Common myeloid progenitor, CD34-positive (primary cell): ENCODE results near the gene ZCCHC7.
"Not testable (repeated sequence)": the region's sequence is repeated elsewhere in the genome, so short reads cannot be mapped to it uniquely, and the experiment has no call there.

Experiments
- CTCF ChIA-PET: fragments of 350-600 bp; sonication (Branson Sonifier 250); formaldehyde crosslinking; loops from one replicate; lab custom pipeline; 2021; ENCODE audit warnings: antibody characterized with exemption; lab: Charles Lee
- POLR2A ChIA-PET: fragments of 350-600 bp; sonication (Branson Sonifier 250); formaldehyde crosslinking; loops from one replicate; lab custom pipeline; 2021; ENCODE audit warnings: antibody characterized with exemption; lab: Charles Lee
- DNase-seq, 3 donors: peaks; one replicate each; pipeline versions ENCODE4 v3.0.0 to v3.0.0-alpha.2; 2013
- H3K27ac ChIP-seq, 2 experiments: 1 replicate in 1 of 2; 2 replicates in 1 of 2; pipeline ENCODE4 v1.7.0; 2013; ENCODE audit warnings: inconsistent platforms in 2 of 2, low read length in 2 of 2, mild to moderate bottlenecking in 2 of 2, low read depth in 1 of 2, moderate library complexity in 1 of 2; ENCODE audit not compliant: severe bottlenecking in 2 of 2, insufficient read depth in 1 of 2, poor library complexity in 1 of 2
- H3K27me3 ChIP-seq, 5 experiments: replicated peaks in 2 of 5; 1 replicate in 3 of 5; 2 replicates in 2 of 5; pipeline versions ENCODE4 v1.6.1 to v1.7.0; 2013; ENCODE audit warnings: low read length in 4 of 5, mild to moderate bottlenecking in 2 of 5, moderate library complexity in 2 of 5, inconsistent platforms in 1 of 5; ENCODE audit not compliant: insufficient read depth in 5 of 5, control insufficient read depth in 4 of 5
- H3K36me3 ChIP-seq, 4 experiments: 1 replicate in 2 of 4; 2 replicates in 2 of 4; pipeline versions ENCODE4 v1.6.1 to v1.7.0; 2013; ENCODE audit warnings: low read length in 3 of 4, control low read depth in 1 of 4, mild to moderate bottlenecking in 1 of 4; ENCODE audit not compliant: control insufficient read depth in 4 of 4, insufficient read depth in 4 of 4
- H3K4me1 ChIP-seq, 4 experiments: 1 replicate in 3 of 4; 2 replicates in 1 of 4; pipeline versions ENCODE4 v1.6.1 to v1.7.1; 2013; ENCODE audit warnings: low read length in 3 of 4, mild to moderate bottlenecking in 3 of 4, control low read depth in 1 of 4, inconsistent platforms in 1 of 4, moderate library complexity in 1 of 4; ENCODE audit not compliant: control insufficient read depth in 4 of 4, insufficient read depth in 4 of 4; ENCODE audit errors: control extremely low read depth in 1 of 4
- H3K4me3 ChIP-seq, 7 experiments: 1 replicate in 4 of 7; 2 replicates in 3 of 7; pipeline versions ENCODE4 v1.5.1 to v1.7.0; 2013; ENCODE audit warnings: mild to moderate bottlenecking in 7 of 7, low read length in 6 of 7, moderate library complexity in 6 of 7, inconsistent platforms in 2 of 7, low read depth in 2 of 7, control low read depth in 1 of 7; ENCODE audit not compliant: insufficient read depth in 4 of 7, control insufficient read depth in 1 of 7; ENCODE audit errors: extremely low read depth in 1 of 7
- H3K9me3 ChIP-seq, 5 experiments: 1 replicate in 4 of 5; 2 replicates in 1 of 5; pipeline versions ENCODE4 v1.6.1 to v1.7.1; 2013; ENCODE audit warnings: low read length in 4 of 5, mild to moderate bottlenecking in 2 of 5, inconsistent platforms in 1 of 5, low read depth in 1 of 5, moderate library complexity in 1 of 5; ENCODE audit not compliant: control insufficient read depth in 4 of 5, insufficient read depth in 2 of 5; ENCODE audit errors: control extremely low read depth in 1 of 5
- WGBS: methylation state at CpG from one replicate; pipeline ENCODE4 v1.1.5; 2013; ENCODE audit not compliant: insufficient coverage; 5-methylcytosine and 5-hydroxymethylcytosine counted together

ZCCHC7 gene

DNA sequence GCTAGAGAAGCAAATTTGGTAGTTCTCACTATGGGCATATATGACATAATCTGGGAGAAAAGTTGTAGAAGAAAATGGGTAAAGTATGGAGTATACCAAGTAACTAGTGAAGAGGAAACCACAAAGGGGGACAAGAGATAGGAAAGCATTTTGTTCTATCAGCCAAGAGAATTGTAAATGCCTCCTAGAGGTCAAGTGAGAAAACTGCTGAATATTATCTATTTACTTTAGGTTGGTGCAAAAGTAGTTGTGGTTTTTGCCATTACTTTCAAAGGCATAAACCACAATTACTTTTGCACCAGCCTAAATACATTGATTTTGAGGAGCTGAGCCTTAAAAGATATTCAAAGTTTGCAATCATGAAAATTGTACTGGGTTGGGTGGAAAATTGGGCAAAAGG is 175.4 kb downstream of the ZCCHC7 start:
- no peak overlapping the region for H3K27ac ChIP-seq
- ChIA-PET POLR2A (no interaction called here), CTCF (interaction anchor here (2.1 kb wide), 1 partner anchor 11 kb away, joined by 4 read pairs; no protein-coding TSS in a partner anchor)
- H3K4me1 ChIP-seq, result peaks cover 6 to 37% (median 9%) of the 10 kb centered on the region in 4 experiments
- peak in 2 of 3 donors; percentile 10 to 22 for DNase-seq
- H3K27me3 ChIP-seq, result no peaks in the 10 kb centered on the region
- no peak overlapping the region for H3K4me3 ChIP-seq
- no peaks in the 10 kb centered on the region for H3K36me3 ChIP-seq
- H3K9me3 ChIP-seq, result no peaks in the 10 kb centered on the region

DNA sequence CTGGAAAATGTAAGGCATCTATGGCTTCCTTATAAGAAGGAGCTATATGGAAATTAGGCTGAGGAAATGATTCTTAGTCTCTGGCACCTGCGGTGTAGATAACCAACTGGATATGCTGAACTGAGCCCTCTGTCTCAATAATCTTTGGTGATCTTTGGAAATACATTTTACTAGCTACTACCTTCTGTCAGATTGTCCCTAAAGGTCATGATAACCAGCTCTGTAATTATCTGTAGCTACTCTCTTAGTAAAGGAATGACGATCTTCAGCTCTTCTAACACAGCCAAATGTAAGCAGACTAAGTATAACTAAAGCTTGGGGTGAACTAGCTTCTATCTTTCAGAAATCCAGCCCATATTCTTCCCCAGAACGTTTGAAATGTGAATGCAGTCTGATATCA is 177.2 kb downstream of the ZCCHC7 start:
- Histone ChIP-seq H3K4me3 (no peak overlapping the region), H3K27me3 (no peaks in the 10 kb centered on the region), H3K27ac (no peak overlapping the region), H3K9me3 (no peaks in the 10 kb centered on the region), H3K4me1 (peaks cover 16 to 55% (median 23%) of the 10 kb centered on the region in 4 experiments), H3K36me3 (no peaks in the 10 kb centered on the region)
- POLR2A ChIA-PET, result interaction anchor here (1.3 kb wide), 1 partner anchor 13 kb away, joined by 3 read pairs; no protein-coding TSS in a partner anchor
- no peak for DNase-seq
- CTCF ChIA-PET, result interaction anchor here (0.7 to 1.1 kb wide), 3 partner anchors 13 to 301 kb away, joined by 3 read pairs; no protein-coding TSS in a partner anchor
- 100% methylated on average over 1 of the region's 3 CpGs for WGBS

GRCh38 chr9:37300620-37301019 is 180.2 kb downstream of the ZCCHC7 start:
- ChIA-PET CTCF (interaction anchor here (1.3 kb wide), 2 partner anchors 9 to 13 kb away, joined by 3 read pairs; no protein-coding TSS in a partner anchor), POLR2A (no interaction called here)
- no peaks in the 10 kb centered on the region for H3K9me3 ChIP-seq
- no peak overlapping the region for H3K4me3 ChIP-seq
- no peaks in the 10 kb centered on the region for H3K27me3 ChIP-seq
- peaks cover 0 to 5% (median 3%) of the 10 kb centered on the region in 4 experiments for H3K36me3 ChIP-seq
- no peak for DNase-seq
- peak overlapping the region in 1 of 2 experiments; percentile 2 for H3K27ac ChIP-seq
- H3K4me1 ChIP-seq, result peaks cover 12 to 38% (median 18%) of the 10 kb centered on the region in 4 experiments
- no CpG with 5 or more reads among the region's 1 CpG for WGBS

- Histone ChIP-seq H3K27me3 (no peaks in the 10 kb centered on the region), H3K4me3 (no peak overlapping the region), H3K4me1 (peaks cover 12 to 32% (median 18%) of the 10 kb centered on the region in 4 experiments), H3K27ac (peak overlapping the region in 1 of 2 experiments; percentile 2), H3K9me3 (no peaks in the 10 kb centered on the region), H3K36me3 (peaks cover 0 to 5% (median 3%) of the 10 kb centered on the region in 4 experiments)
- peak in 1 of 3 donors; percentile 50 for DNase-seq
- CTCF ChIA-PET, result interaction anchor here (1.3 to 1.5 kb wide), 3 partner anchors 8 to 428 kb away, joined by 3 read pairs; no protein-coding TSS in a partner anchor
- POLR2A ChIA-PET, result no interaction called here
- no CpG with 5 or more reads among the region's 2 CpGs for WGBS
These were observed 180.9 kb downstream of the ZCCHC7 start for GRCh38 chr9:37301042-37301853.

DNA sequence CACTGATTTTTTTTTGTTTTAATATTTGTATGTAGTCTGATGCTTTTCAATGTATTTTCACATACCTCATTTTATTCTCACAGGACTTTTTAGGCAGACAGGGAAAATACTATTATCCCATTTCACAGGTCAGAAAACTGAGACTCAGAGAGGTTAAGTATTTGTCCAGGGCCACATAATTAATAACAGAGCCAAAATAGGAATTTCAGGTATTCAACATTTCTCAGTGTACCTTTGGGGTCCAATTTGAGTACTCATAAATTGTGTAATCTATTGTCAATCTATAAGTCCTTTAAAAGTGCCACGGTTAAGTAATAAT is 181.4 kb downstream of the ZCCHC7 start:
- POLR2A ChIA-PET, result no interaction called here
- H3K27ac ChIP-seq, result no peak overlapping the region
- H3K4me1 ChIP-seq, result peaks cover 12 to 30% (median 17%) of the 10 kb centered on the region in 4 experiments
- no CpG with 5 or more reads among the region's 1 CpG for WGBS
- H3K36me3 ChIP-seq, result peaks cover 0 to 5% (median 3%) of the 10 kb centered on the region in 4 experiments
- peak overlapping the region in 2 of 7 experiments; percentile 21 to 34 for H3K4me3 ChIP-seq
- CTCF ChIA-PET, result interaction anchor here (1.3 to 1.5 kb wide), 2 partner anchors 14 to 429 kb away, joined by 3 read pairs; no protein-coding TSS in a partner anchor
- H3K27me3 ChIP-seq, result no peaks in the 10 kb centered on the region
- no peaks in the 10 kb centered on the region for H3K9me3 ChIP-seq
- DNase-seq, result no peak

DNA sequence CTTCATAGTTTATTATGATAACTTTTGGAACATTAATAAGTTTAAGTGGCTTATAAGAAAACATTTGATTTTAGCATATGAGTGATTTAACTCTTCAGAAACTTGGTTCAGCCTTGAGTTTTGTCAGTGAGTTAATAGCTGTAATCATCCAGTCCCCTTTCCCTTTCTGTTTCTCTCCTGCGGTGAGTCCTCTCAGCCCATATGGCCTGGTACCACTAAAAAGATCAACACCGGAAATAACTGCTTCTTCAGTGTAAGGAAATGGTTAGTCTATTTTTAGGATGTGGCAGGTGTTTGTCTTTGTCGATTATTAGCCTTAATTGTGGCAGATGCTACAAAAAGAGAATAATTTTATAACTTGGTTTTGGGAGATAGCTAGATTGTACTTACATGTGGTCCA is 181.9 kb downstream of the ZCCHC7 start:
- DNase-seq, result peak; percentile 47 to 94 (median 90)
- Histone ChIP-seq H3K9me3 (no peaks in the 10 kb centered on the region), H3K4me3 (peak overlapping the region in 3 of 7 experiments; percentile 21 to 52 (median 34))

DNA sequence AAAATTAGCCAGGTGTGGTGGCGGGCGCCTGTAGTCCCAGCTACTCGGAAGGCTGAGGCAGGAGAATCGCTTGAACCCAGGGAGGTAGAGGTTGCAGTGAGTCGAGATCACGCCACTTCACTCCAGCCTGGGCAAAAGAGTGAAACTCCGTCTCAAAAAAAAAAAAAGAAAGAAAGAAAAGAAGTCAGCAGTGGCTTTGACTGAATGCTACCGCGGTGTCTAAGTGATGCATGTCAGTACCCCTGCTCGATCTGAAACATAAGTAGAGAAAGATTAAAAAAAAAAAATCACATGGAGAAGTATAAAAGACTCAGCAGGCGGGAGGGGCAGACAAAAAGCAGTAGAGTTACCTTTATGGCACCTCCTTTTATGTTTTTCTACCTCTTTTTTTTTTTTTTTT is 182.9 kb downstream of the ZCCHC7 start:
- DNase-seq, CTCF ChIA-PET, H3K27ac ChIP-seq, H3K36me3 ChIP-seq, H3K27me3 ChIP-seq, H3K4me3 ChIP-seq, H3K9me3 ChIP-seq, POLR2A ChIA-PET: not testable (repeated sequence)
- 95% methylated on average over 6 of the region's 11 CpGs for WGBS
- H3K4me1 ChIP-seq, result peaks cover 12 to 30% (median 17%) of the 10 kb centered on the region in 4 experiments

More for the DNA sequence above, 181.9 kb downstream of the ZCCHC7 start:
- H3K27me3 ChIP-seq, result no peaks in the 10 kb centered on the region
- ChIA-PET POLR2A (no interaction called here), CTCF (interaction anchor here (1.5 kb wide), 1 partner anchor 429 kb away, joined by 3 read pairs; no protein-coding TSS in a partner anchor)
- no peak overlapping the region for H3K27ac ChIP-seq
- 0% methylated on average over 1 of the region's 3 CpGs for WGBS
- peaks cover 0 to 7% (median 4%) of the 10 kb centered on the region in 4 experiments for H3K36me3 ChIP-seq
- peaks cover 12 to 30% (median 17%) of the 10 kb centered on the region in 4 experiments for H3K4me1 ChIP-seq
